ENCODE results near the gene VPS11.

Gene VPS11

GRCh38 chr11:119094816-119095065 lies 27.1 kb downstream of the VPS11 start:
- Histone ChIP-seq H3K9ac (ENCODE audit: low read depth, low read length, poor library complexity, severe bottlenecking) (peak overlapping the region; percentile 100), H3K4me2 (ENCODE audit: low read depth, low read length, poor library complexity, severe bottlenecking) (peak overlapping the region; percentile 95), H2AFZ (ENCODE audit: low read length) (no peak overlapping the region), H3K27me3 (ENCODE audit: insufficient read depth, low read length, poor library complexity, severe bottlenecking) (peaks cover 15% of the 10 kb centered on the region), H3K4me3 (ENCODE audit: low read length, poor library complexity, severe bottlenecking) (peak overlapping the region; percentile 82), H3F3A (ENCODE audit: low read depth) (peaks cover 14% of the 10 kb centered on the region), H3K4me1 (ENCODE audit: insufficient read depth, low read length, poor library complexity, severe bottlenecking) (peaks cover 39% of the 10 kb centered on the region), H3K9me3 (ENCODE audit: insufficient read depth, low read depth, low read length) (no peaks in the 10 kb centered on the region), H3K79me2 (ENCODE audit: insufficient read depth, low read length) (peaks cover 88% of the 10 kb centered on the region), H4K20me1 (ENCODE audit: insufficient read depth, low read length, poor library complexity, severe bottlenecking) (peaks cover 35% of the 10 kb centered on the region), H3K9me2 (replicated peaks; ENCODE audit: low read depth, low read length) (no peaks in the 10 kb centered on the region), H3K36me3 (ENCODE audit: insufficient read depth, low read length) (peaks cover 42% of the 10 kb centered on the region)
- TF ChIP-seq, protein P1, sequence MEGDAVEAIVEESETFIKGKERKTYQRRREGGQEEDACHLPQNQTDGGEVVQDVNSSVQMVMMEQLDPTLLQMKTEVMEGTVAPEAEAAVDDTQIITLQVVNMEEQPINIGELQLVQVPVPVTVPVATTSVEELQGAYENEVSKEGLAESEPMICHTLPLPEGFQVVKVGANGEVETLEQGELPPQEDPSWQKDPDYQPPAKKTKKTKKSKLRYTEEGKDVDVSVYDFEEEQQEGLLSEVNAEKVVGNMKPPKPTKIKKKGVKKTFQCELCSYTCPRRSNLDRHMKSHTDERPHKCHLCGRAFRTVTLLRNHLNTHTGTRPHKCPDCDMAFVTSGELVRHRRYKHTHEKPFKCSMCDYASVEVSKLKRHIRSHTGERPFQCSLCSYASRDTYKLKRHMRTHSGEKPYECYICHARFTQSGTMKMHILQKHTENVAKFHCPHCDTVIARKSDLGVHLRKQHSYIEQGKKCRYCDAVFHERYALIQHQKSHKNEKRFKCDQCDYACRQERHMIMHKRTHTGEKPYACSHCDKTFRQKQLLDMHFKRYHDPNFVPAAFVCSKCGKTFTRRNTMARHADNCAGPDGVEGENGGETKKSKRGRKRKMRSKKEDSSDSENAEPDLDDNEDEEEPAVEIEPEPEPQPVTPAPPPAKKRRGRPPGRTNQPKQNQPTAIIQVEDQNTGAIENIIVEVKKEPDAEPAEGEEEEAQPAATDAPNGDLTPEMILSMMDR (conservative IDR thresholded peaks at IDR 0.05; ENCODE audit: low read length) = peak; percentile 57
- TF ChIP-seq EZH2phosphoT487 (IDR thresholded peaks at IDR 0.05; ENCODE audit: borderline replicate concordance) = no peak

GRCh38 chr11:119095066-119095880 lies 27.7 kb downstream of the VPS11 start:
- peak overlapping the region; percentile 82 for H3K4me3 ChIP-seq (ENCODE audit: low read length, poor library complexity, severe bottlenecking)
- peak overlapping the region; percentile 95 for H3K4me2 ChIP-seq (ENCODE audit: low read depth, low read length, poor library complexity, severe bottlenecking)
- peaks cover 42% of the 10 kb centered on the region for H3K36me3 ChIP-seq (ENCODE audit: insufficient read depth, low read length)
- H3K4me1 ChIP-seq (ENCODE audit: insufficient read depth, low read length, poor library complexity, severe bottlenecking) = peaks cover 39% of the 10 kb centered on the region
- H3K27me3 ChIP-seq (ENCODE audit: insufficient read depth, low read length, poor library complexity, severe bottlenecking) = peaks cover 15% of the 10 kb centered on the region
- no peak overlapping the region for H2AFZ ChIP-seq (ENCODE audit: low read length)
- no peaks in the 10 kb centered on the region for H3K9me3 ChIP-seq (ENCODE audit: insufficient read depth, low read depth, low read length)
- H4K20me1 ChIP-seq (ENCODE audit: insufficient read depth, low read length, poor library complexity, severe bottlenecking) = peaks cover 35% of the 10 kb centered on the region
- H3K9ac ChIP-seq (ENCODE audit: low read depth, low read length, poor library complexity, severe bottlenecking) = peak overlapping the region; percentile 100
- H3K79me2 ChIP-seq (ENCODE audit: insufficient read depth, low read length) = peaks cover 88% of the 10 kb centered on the region
- no peak for TF ChIP-seq EZH2phosphoT487 (IDR thresholded peaks at IDR 0.05; ENCODE audit: borderline replicate concordance)
- TF ChIP-seq, protein P1 (conservative IDR thresholded peaks at IDR 0.05; ENCODE audit: low read length) = 0 out of 2 replicates have a peak, but pooled peaks have one; percentile 11
- H3F3A ChIP-seq (ENCODE audit: low read depth) = peaks cover 12% of the 10 kb centered on the region
- H3K9me2 ChIP-seq (replicated peaks; ENCODE audit: low read depth, low read length) = no peaks in the 10 kb centered on the region

DNA sequence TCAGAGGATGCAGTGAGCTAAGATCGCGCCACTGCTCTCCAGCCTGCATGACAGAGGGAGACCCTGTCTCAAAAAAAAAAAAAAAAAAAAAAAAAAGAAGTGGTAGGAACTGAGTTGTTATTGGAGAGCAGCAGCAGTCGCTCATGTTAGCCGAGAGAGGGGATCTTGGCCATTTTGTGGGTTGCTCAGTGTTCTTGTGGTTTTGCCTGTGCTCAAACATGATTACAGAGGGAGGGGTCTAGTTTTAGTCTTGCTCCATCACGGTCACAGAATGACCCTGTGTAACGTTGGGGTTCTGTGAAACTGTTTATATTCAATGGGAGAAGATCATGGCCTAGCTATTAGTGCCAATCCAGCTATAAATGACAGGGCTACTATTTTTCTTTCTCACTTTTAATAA lies 32.1 kb downstream of the VPS11 start:
- Histone ChIP-seq H3K9me3 (ENCODE audit: insufficient read depth, low read depth, low read length) (no peaks in the 10 kb centered on the region), H3K27me3 (ENCODE audit: insufficient read depth, low read length, poor library complexity, severe bottlenecking) (peaks cover 1% of the 10 kb centered on the region), H3F3A (ENCODE audit: low read depth) (no peaks in the 10 kb centered on the region), H3K9ac (ENCODE audit: low read depth, low read length, poor library complexity, severe bottlenecking) (peak overlapping the region; percentile 84), H4K20me1 (ENCODE audit: insufficient read depth, low read length, poor library complexity, severe bottlenecking) (peaks cover 4% of the 10 kb centered on the region), H3K9me2 (replicated peaks; ENCODE audit: low read depth, low read length) (no peaks in the 10 kb centered on the region), H3K4me2 (ENCODE audit: low read depth, low read length, poor library complexity, severe bottlenecking) (peak overlapping the region; percentile 99), H3K79me2 (ENCODE audit: insufficient read depth, low read length) (peaks cover 61% of the 10 kb centered on the region), H3K4me1 (ENCODE audit: insufficient read depth, low read length, poor library complexity, severe bottlenecking) (peaks cover 23% of the 10 kb centered on the region), H3K4me3 (ENCODE audit: low read length, poor library complexity, severe bottlenecking) (peak overlapping the region; percentile 88), H2AFZ (ENCODE audit: low read length) (no peak overlapping the region), H3K36me3 (ENCODE audit: insufficient read depth, low read length) (peaks cover 19% of the 10 kb centered on the region; the same call in 1 of the 2 replicates)
- no peak for TF ChIP-seq EZH2phosphoT487 (IDR thresholded peaks at IDR 0.05; ENCODE audit: borderline replicate concordance)
- TF ChIP-seq, protein P1 (conservative IDR thresholded peaks at IDR 0.05; ENCODE audit: low read length) = no peak
